CD14-positive monocyte (primary cell): ENCODE results near the gene DDAH1. TPM values are rescaled to one million over a fixed set of nuclear protein-coding genes. Genes with fewer than 3 reads are reported as not detected.
A peak's percentile ranks its signal among the peaks of the same experiment; 100 is the strongest.

ENCODE experiments used
- DNase-seq, 3 donors: peaks; one replicate each; pipeline ENCODE4 v3.0.0-alpha.2; 2011 to 2022
- H2AFZ ChIP-seq: 2 replicates; pipeline ENCODE4 v1.6.0; 2012; ENCODE audit warnings: mild to moderate bottlenecking, low read depth, low read length, inconsistent platforms; ENCODE audit not compliant: insufficient read depth, poor library complexity, severe bottlenecking
- H3K27ac ChIP-seq, 2 donors: 1 replicate in 1 of 2; 2 replicates in 1 of 2; pipeline ENCODE4 v1.5.1; 2012 to 2013; ENCODE audit warnings: low read length in 2 of 2, control low read depth in 1 of 2, inconsistent platforms in 1 of 2, low read depth in 1 of 2, mild to moderate bottlenecking in 1 of 2
- H3K27me3 ChIP-seq, 2 donors: one replicate each; pipeline versions ENCODE4 v1.6.0 to v1.6.1; 2011 to 2013; ENCODE audit warnings: low read length in 2 of 2; ENCODE audit not compliant: control insufficient read depth in 2 of 2, insufficient read depth in 2 of 2
- H3K36me3 ChIP-seq, 2 donors: replicated peaks in 1 of 2; 1 replicate in 1 of 2; 2 replicates in 1 of 2; pipeline versions ENCODE4 v1.5.1 to v1.6.1; 2012 to 2013; ENCODE audit warnings: low read length in 2 of 2, control low read depth in 1 of 2, inconsistent platforms in 1 of 2, mild to moderate bottlenecking in 1 of 2; ENCODE audit not compliant: insufficient read depth in 2 of 2, control insufficient read depth in 1 of 2
- H3K4me1 ChIP-seq, 2 donors: 1 replicate in 1 of 2; 2 replicates in 1 of 2; pipeline versions ENCODE4 v1.5.1 to v1.6.1; 2012 to 2013; ENCODE audit warnings: low read length in 2 of 2, control low read depth in 1 of 2, inconsistent platforms in 1 of 2, mild to moderate bottlenecking in 1 of 2, moderate library complexity in 1 of 2; ENCODE audit not compliant: insufficient read depth in 2 of 2, control insufficient read depth in 1 of 2
- H3K4me2 ChIP-seq: replicated peaks from 2 replicates; pipeline ENCODE3; 2012; ENCODE audit warnings: low read length, moderate library complexity, mild to moderate bottlenecking; ENCODE audit not compliant: poor library complexity, severe bottlenecking; ENCODE audit errors: extremely low read depth
- H3K4me3 ChIP-seq, 3 experiments: fragments of 200-600 bp in 1 of 3; sonication (generic) in 1 of 3; replicated peaks in 1 of 3; 1 replicate in 2 of 3; 2 replicates in 1 of 3; pipeline ENCODE4 v1.5.1; 2011 to 2013; ENCODE audit warnings: low read length in 3 of 3, mild to moderate bottlenecking in 3 of 3, control low read depth in 2 of 3, low read depth in 2 of 3, inconsistent platforms in 1 of 3, moderate library complexity in 1 of 3
- H3K79me2 ChIP-seq: 2 replicates; pipeline ENCODE4 v1.6.0; 2012; ENCODE audit warnings: mild to moderate bottlenecking, control low read depth, inconsistent platforms, low read length, moderate library complexity; ENCODE audit not compliant: insufficient read depth
- H3K9ac ChIP-seq: 2 replicates; pipeline ENCODE4 v1.6.0; 2017; ENCODE audit warnings: low read length, mild to moderate bottlenecking; ENCODE audit not compliant: insufficient read depth, poor library complexity, severe bottlenecking
- H3K9me3 ChIP-seq, 2 donors: replicated peaks in 1 of 2; 1 replicate in 1 of 2; 2 replicates in 1 of 2; pipeline versions ENCODE4 v1.5.1 to v1.6.1; 2012 to 2013; ENCODE audit warnings: low read length in 2 of 2, control low read depth in 1 of 2; ENCODE audit not compliant: control insufficient read depth in 1 of 2, insufficient read depth in 1 of 2
- H4K20me1 ChIP-seq: 2 replicates; pipeline ENCODE4 v1.6.0; 2012; ENCODE audit warnings: mild to moderate bottlenecking, low read length, control low read depth, moderate library complexity; ENCODE audit not compliant: insufficient read depth
- H3K27ac Mint-ChIP-seq, 7 donors: one replicate each; pipeline ENCODE4 v1.8.0; 2020; ENCODE audit warnings: mild to moderate bottlenecking in 7 of 7, mixed read lengths in 7 of 7, moderate library complexity in 6 of 7, inconsistent platforms in 2 of 7
- H3K27me3 Mint-ChIP-seq, 3 donors: one replicate each; pipeline ENCODE4 v1.8.0; 2021 to 2022; ENCODE audit warnings: low read depth in 3 of 3, mild to moderate bottlenecking in 3 of 3, mixed read lengths in 3 of 3, moderate library complexity in 3 of 3, inconsistent platforms in 1 of 3
- H3K36me3 Mint-ChIP-seq, 2 donors: one replicate each; pipeline ENCODE4 v1.8.0; 2020; ENCODE audit warnings: mixed read lengths in 2 of 2, inconsistent platforms in 1 of 2, mild to moderate bottlenecking in 1 of 2
- H3K4me1 Mint-ChIP-seq: one replicate; pipeline ENCODE4 v1.8.0; 2020; ENCODE audit warnings: mild to moderate bottlenecking, mixed read lengths
- H3K4me3 Mint-ChIP-seq, 2 donors: one replicate each; pipeline ENCODE4 v1.8.0; 2020; ENCODE audit warnings: mild to moderate bottlenecking in 2 of 2, mixed read lengths in 2 of 2, moderate library complexity in 1 of 2
- H3K9me3 Mint-ChIP-seq, 7 donors: one replicate each; pipeline ENCODE4 v1.8.0; 2020 to 2022; ENCODE audit warnings: mixed read lengths in 7 of 7, mild to moderate bottlenecking in 6 of 7, moderate library complexity in 6 of 7, inconsistent platforms in 2 of 7
- WGBS: methylation state at CpG from one replicate; pipeline ENCODE4 v1.1.5; 2013; ENCODE audit warnings: missing lambda C conversion rate; ENCODE audit not compliant: insufficient coverage; 5-methylcytosine and 5-hydroxymethylcytosine counted together
- intact Hi-C, 2 donors: fragments of 100-400 bp; cut with micrococcal nuclease; formaldehyde crosslinking; loops; one replicate each; pipeline versions ENCODE4 v1.15.0 to v1.15.1; 2023
- polyA plus RNA-seq, 3 donors: library from polyadenylated mRNA; depleted of rRNA in 1 of 3; unstranded in 2 of 3; stranded (reverse) in 1 of 3; fragments of 300-500 nt in 2 of 3; fragments of >200 nt in 1 of 3; fragmentation: Illumina TruSeq in 2 of 3; gene quantifications; 1 replicate in 2 of 3; 2 replicates in 1 of 3; pipeline ENCODE4 v1.2.3, GENCODE V29; 2012 to 2021
- TF ChIP-seq, protein P1 (sequence below): fragments of 200-600 bp; IDR thresholded peaks from one replicate; pipeline ENCODE4 v1.8.0; 2022; ENCODE audit warnings: antibody characterized with exemption, mild to moderate bottlenecking

DDAH1 gene
- polyA plus RNA-seq, 3 donors: not detected

GRCh38 chr1:85280636-85281035 lies 184.3 kb downstream of the DDAH1 start:
- H2AFZ ChIP-seq: no peak overlapping the region
- H3K27me3 ChIP-seq: no peaks in the 10 kb centered on the region
- no peak overlapping the region for H3K4me3 ChIP-seq
- no peaks in the 10 kb centered on the region for H3K9me3 ChIP-seq
- no peak overlapping the region for H3K27ac Mint-ChIP-seq
- TF ChIP-seq, protein P1, sequence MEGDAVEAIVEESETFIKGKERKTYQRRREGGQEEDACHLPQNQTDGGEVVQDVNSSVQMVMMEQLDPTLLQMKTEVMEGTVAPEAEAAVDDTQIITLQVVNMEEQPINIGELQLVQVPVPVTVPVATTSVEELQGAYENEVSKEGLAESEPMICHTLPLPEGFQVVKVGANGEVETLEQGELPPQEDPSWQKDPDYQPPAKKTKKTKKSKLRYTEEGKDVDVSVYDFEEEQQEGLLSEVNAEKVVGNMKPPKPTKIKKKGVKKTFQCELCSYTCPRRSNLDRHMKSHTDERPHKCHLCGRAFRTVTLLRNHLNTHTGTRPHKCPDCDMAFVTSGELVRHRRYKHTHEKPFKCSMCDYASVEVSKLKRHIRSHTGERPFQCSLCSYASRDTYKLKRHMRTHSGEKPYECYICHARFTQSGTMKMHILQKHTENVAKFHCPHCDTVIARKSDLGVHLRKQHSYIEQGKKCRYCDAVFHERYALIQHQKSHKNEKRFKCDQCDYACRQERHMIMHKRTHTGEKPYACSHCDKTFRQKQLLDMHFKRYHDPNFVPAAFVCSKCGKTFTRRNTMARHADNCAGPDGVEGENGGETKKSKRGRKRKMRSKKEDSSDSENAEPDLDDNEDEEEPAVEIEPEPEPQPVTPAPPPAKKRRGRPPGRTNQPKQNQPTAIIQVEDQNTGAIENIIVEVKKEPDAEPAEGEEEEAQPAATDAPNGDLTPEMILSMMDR: no peak
- no peak overlapping the region for H3K27ac ChIP-seq
- H3K79me2 ChIP-seq: peaks cover 6% of the 10 kb centered on the region
- H3K4me2 ChIP-seq: no peak overlapping the region
- intact Hi-C loops: loop anchor here in 1 of 2 donors (10.0 kb wide), 1 partner anchor 596 kb away; no protein-coding TSS in a partner anchor
- H3K36me3 ChIP-seq: no peaks in the 10 kb centered on the region
- H3K36me3 Mint-ChIP-seq: no peaks in the 10 kb centered on the region
- WGBS: 84% methylated on average over 3 of the region's 4 CpGs
- no peak for DNase-seq
- H4K20me1 ChIP-seq: no peaks in the 10 kb centered on the region
- H3K4me1 Mint-ChIP-seq: peaks cover 28% of the 10 kb centered on the region
- H3K9ac ChIP-seq: no peak overlapping the region
- H3K4me1 ChIP-seq: peaks cover 29 to 34% of the 10 kb centered on the region in 2 donors
- H3K4me3 Mint-ChIP-seq: no peak overlapping the region
- peaks cover 0 to 2% (median 0%) of the 10 kb centered on the region in 7 donors for H3K9me3 Mint-ChIP-seq
- peaks cover 5 to 11% (median 7%) of the 10 kb centered on the region in 3 donors for H3K27me3 Mint-ChIP-seq

- Histone ChIP-seq H3K4me1 (peaks cover 39 to 45% of the 10 kb centered on the region in 2 donors), H3K4me2 (peak overlapping the region; percentile 68), H3K27me3 (no peaks in the 10 kb centered on the region), H3K79me2 (peaks cover 17% of the 10 kb centered on the region), H3K27ac (peak overlapping the region; percentile 88 to 91), H3K9me3 (no peaks in the 10 kb centered on the region), H4K20me1 (peaks cover 10% of the 10 kb centered on the region), H3K36me3 (no peaks in the 10 kb centered on the region), H3K9ac (peak overlapping the region; percentile 45), H3K4me3 (peak overlapping the region in 2 of 3 experiments; percentile 22 to 66), H2AFZ (peak overlapping the region; percentile 78)
- WGBS: 89% methylated on average over 8 of the region's 10 CpGs
- TF ChIP-seq, protein P1: no peak
- peaks cover 3 to 10% (median 7%) of the 10 kb centered on the region in 3 donors for H3K27me3 Mint-ChIP-seq
- H3K9me3 Mint-ChIP-seq: peaks cover 0 to 2% (median 0%) of the 10 kb centered on the region in 7 donors
- H3K4me3 Mint-ChIP-seq: peak overlapping the region; percentile 65 to 81
- no peak for DNase-seq
- intact Hi-C loops: loop anchor here (10.0 kb wide), 2 partner anchors 595 to 705 kb away; partner anchors contain the start of gene CTBS (in 1 of the 2)
- H3K4me1 Mint-ChIP-seq: peaks cover 39% of the 10 kb centered on the region
- H3K27ac Mint-ChIP-seq: peak overlapping the region; percentile 96 to 99 (median 98)
- H3K36me3 Mint-ChIP-seq: peaks cover 0 to under 1% of the 10 kb centered on the region in 2 donors
Observed at GRCh38 chr1:85279458-85280080, 185.4 kb downstream of the DDAH1 start.
